A204.1 (cell line): ENCODE measurements around the gene CACNA1I.

ENCODE experiments used
- FAIRE-seq: peaks from 2 replicates; lab custom pipeline; 2012; peaks lifted over from hg19 to GRCh38; lab: Jason Lieb, UNC

CACNA1I gene

GRCh38 chr22:39625569-39626537 lies 55.3 kb downstream of the CACNA1I start:
- FAIRE-seq: no peak

- FAIRE-seq: no peak
These were observed 56.7 kb downstream of the CACNA1I start for GRCh38 chr22:39627208-39627607.

- no peak for FAIRE-seq
These were observed 57.5 kb downstream of the CACNA1I start for GRCh38 chr22:39627865-39628562.

- no peak for FAIRE-seq
These were observed 58.1 kb downstream of the CACNA1I start for GRCh38 chr22:39628563-39629080.

- no peak for FAIRE-seq
These were observed 59.3 kb downstream of the CACNA1I start for GRCh38 chr22:39629851-39630250.

GRCh38 chr22:39630721-39631120 lies 60.2 kb downstream of the CACNA1I start:
- FAIRE-seq: no peak

- FAIRE-seq: no peak
These were observed 61.1 kb downstream of the CACNA1I start for GRCh38 chr22:39631381-39632286.

- no peak for FAIRE-seq
These were observed 64.2 kb downstream of the CACNA1I start for GRCh38 chr22:39634530-39635405.

GRCh38 chr22:39635719-39636118 lies 65.2 kb downstream of the CACNA1I start:
- FAIRE-seq: no peak

- no peak for FAIRE-seq
These were observed 68.4 kb downstream of the CACNA1I start for GRCh38 chr22:39638958-39639357.

- FAIRE-seq: no peak
These were observed 71.2 kb downstream of the CACNA1I start for GRCh38 chr22:39641660-39642310.

- FAIRE-seq: no peak
These were observed 72.9 kb downstream of the CACNA1I start for GRCh38 chr22:39643311-39644083.

GRCh38 chr22:39645532-39645931 lies 75.0 kb downstream of the CACNA1I start:
- FAIRE-seq: no peak

GRCh38 chr22:39646398-39647063 lies 76.0 kb downstream of the CACNA1I start:
- no peak for FAIRE-seq

GRCh38 chr22:39647836-39648629 lies 77.5 kb downstream of the CACNA1I start:
- FAIRE-seq: no peak

- FAIRE-seq: no peak
These were observed 78.0 kb downstream of the CACNA1I start for GRCh38 chr22:39648630-39648950.

- FAIRE-seq: no peak
These were observed 79.0 kb downstream of the CACNA1I start for GRCh38 chr22:39649500-39650089.
